Peyer's patch (tissue), 4 donors: ENCODE measurements around the gene MAP3K5. TPM values are rescaled to one million over a fixed set of nuclear protein-coding genes. Genes with fewer than 3 reads are reported as not detected.

Source experiments
- DNase-seq, 3 donors: peaks; one replicate each; pipeline ENCODE4 v3.0.0-alpha.2; 2017 to 2019
- H3K27ac ChIP-seq, 4 donors: fragments of 200-600 bp; sonication (generic); one replicate each; pipeline ENCODE4 v1.5.1; 2016 to 2019
- H3K27me3 ChIP-seq, 2 donors: fragments of 200-600 bp; sonication (generic); one replicate each; pipeline ENCODE4 v1.5.1; 2019
- H3K36me3 ChIP-seq, 3 donors: fragments of 200-600 bp; sonication (generic); one replicate each; pipeline ENCODE4 v1.5.1; 2016 to 2019
- H3K4me1 ChIP-seq, 4 donors: fragments of 200-600 bp; sonication (generic); one replicate each; pipeline ENCODE4 v1.5.1; 2016 to 2019
- H3K4me3 ChIP-seq, 4 donors: fragments of 200-600 bp; sonication (generic); 1 replicate in 3 of 4; 2 replicates in 1 of 4; pipeline ENCODE4 v1.5.1; 2016 to 2019; ENCODE audit warnings: mild to moderate bottlenecking in 1 of 4
- H3K9me3 ChIP-seq, 4 donors: fragments of 200-600 bp; sonication (generic); one replicate each; pipeline ENCODE4 v1.5.1; 2016 to 2019; ENCODE audit warnings: mild to moderate bottlenecking in 1 of 4
- CTCF ChIP-seq, 6 experiments: fragments of 450-650 bp in 4 of 6; fragments of 200-600 bp in 2 of 6; sonication (generic) in 1 of 6; IDR thresholded peaks; one replicate each; pipeline ENCODE4 v1.5.1; 2017 to 2019; ENCODE audit warnings: antibody characterized with exemption in 6 of 6, mild to moderate bottlenecking in 3 of 6, moderate library complexity in 1 of 6
- POLR2A ChIP-seq, 2 donors: fragments of 450-650 bp; IDR thresholded peaks; one replicate each; pipeline ENCODE4 v1.5.1; 2017; ENCODE audit warnings: antibody characterized with exemption in 2 of 2, mild to moderate bottlenecking in 2 of 2, moderate library complexity in 2 of 2
- total RNA-seq, 4 donors: library from RNA; depleted of rRNA; stranded (reverse); fragments of >200 nt; gene quantifications; one replicate each; pipeline ENCODE4 v1.1.0, GENCODE V29; 2016

MAP3K5 gene
- total RNA-seq, 4 donors from 2014 or later = 14.2 to 46.2 (median 23.2) TPM

- no peak overlapping the region for H3K4me3 ChIP-seq
- peak; percentile 88 to 96 (median 90) for DNase-seq
- H3K9me3 ChIP-seq = no peaks in the 10 kb centered on the region
- H3K36me3 ChIP-seq = no peaks in the 10 kb centered on the region
- H3K27ac ChIP-seq = peak overlapping the region in 2 of 4 donors; percentile 16 to 33
- TF ChIP-seq POLR2A (IDR thresholded peaks at IDR 0.05) = no peak
- TF ChIP-seq CTCF (IDR thresholded peaks at IDR 0.05) = peak; percentile 56 to 94 (median 90)
- peaks cover 0 to 11% (median 0%) of the 10 kb centered on the region in 4 donors for H3K4me1 ChIP-seq
- no peaks in the 10 kb centered on the region for H3K27me3 ChIP-seq
Measured at GRCh38 chr6:136643850-136644596, 148.3 kb downstream of the MAP3K5 start.

- Histone ChIP-seq H3K9me3 (no peaks in the 10 kb centered on the region), H3K27me3 (no peaks in the 10 kb centered on the region), H3K27ac (no peak overlapping the region), H3K4me3 (no peak overlapping the region), H3K36me3 (peaks cover 0 to 6% (median 0%) of the 10 kb centered on the region in 3 donors), H3K4me1 (peaks cover 0 to 4% (median 0%) of the 10 kb centered on the region in 4 donors)
- TF ChIP-seq CTCF (IDR thresholded peaks at IDR 0.05) (no peak), POLR2A (IDR thresholded peaks at IDR 0.05) (no peak)
- no peak for DNase-seq
Measured at GRCh38 chr6:136641873-136642465, 150.3 kb downstream of the MAP3K5 start.

- no peak for TF ChIP-seq CTCF (IDR thresholded peaks at IDR 0.05)
- Histone ChIP-seq H3K27ac (no peak overlapping the region), H3K27me3 (no peaks in the 10 kb centered on the region), H3K36me3 (peaks cover 0 to 14% (median 0%) of the 10 kb centered on the region in 3 donors), H3K4me3 (no peak overlapping the region), H3K9me3 (no peaks in the 10 kb centered on the region), H3K4me1 (peaks cover 0 to 3% (median 0%) of the 10 kb centered on the region in 4 donors)
- DNase-seq = no peak
Measured at GRCh38 chr6:136641166-136641565, 151.1 kb downstream of the MAP3K5 start.

- Histone ChIP-seq H3K9me3 (no peaks in the 10 kb centered on the region), H3K27me3 (no peaks in the 10 kb centered on the region), H3K4me1 (peaks cover 0 to 3% (median 0%) of the 10 kb centered on the region in 4 donors), H3K36me3 (peaks cover 0 to 19% (median 0%) of the 10 kb centered on the region in 3 donors), H3K4me3 (no peak overlapping the region), H3K27ac (no peak overlapping the region)
- DNase-seq = no peak
- TF ChIP-seq CTCF (IDR thresholded peaks at IDR 0.05) (no peak), POLR2A (IDR thresholded peaks at IDR 0.05) (no peak)
Measured at GRCh38 chr6:136640132-136640915, 152.0 kb downstream of the MAP3K5 start.

- Histone ChIP-seq H3K9me3 (no peaks in the 10 kb centered on the region), H3K36me3 (peaks cover 0 to 23% (median 0%) of the 10 kb centered on the region in 3 donors), H3K27ac (no peak overlapping the region), H3K4me1 (peaks cover 0 to 3% (median 0%) of the 10 kb centered on the region in 4 donors), H3K4me3 (no peak overlapping the region), H3K27me3 (no peaks in the 10 kb centered on the region)
- TF ChIP-seq POLR2A (IDR thresholded peaks at IDR 0.05) (no peak), CTCF (IDR thresholded peaks at IDR 0.05) (no peak)
- no peak for DNase-seq
Measured at GRCh38 chr6:136639702-136640101, 152.6 kb downstream of the MAP3K5 start.
